Cardiac septum (tissue), 1 donor: ENCODE data around the gene DDX39B. TPM values are rescaled to one million over a fixed set of nuclear protein-coding genes. Genes with fewer than 3 reads are reported as not detected.
A peak's percentile ranks its signal among the peaks of the same experiment; 100 is the strongest.
"Not testable (repeated sequence)": the region's sequence is repeated elsewhere in the genome, so short reads cannot be mapped to it uniquely, and the experiment has no call there.

Experiments
- DNase-seq: peaks from one replicate; pipeline ENCODE4 v3.0.0-alpha.2; 2020; ENCODE audit warnings: low spot score
- intact Hi-C: fragments of 100-400 bp; cut with DNase I; formaldehyde crosslinking; loops from one replicate; pipeline ENCODE4 v1.14.0; 2022
- total RNA-seq: library from RNA; stranded (reverse); fragmentation: NEBNext Ultra II Directional; extraction: Animal tissue kit (Norgen Biotek cat#: 25700); gene quantifications from one replicate; pipeline ENCODE4 v1.2.1, GENCODE V29; 2021
- donor health status: DM: no; HTN: no; CAD: no.

The DDX39B gene
- total RNA-seq, 1 donor from 2014 or later, result 201 TPM

DNA sequence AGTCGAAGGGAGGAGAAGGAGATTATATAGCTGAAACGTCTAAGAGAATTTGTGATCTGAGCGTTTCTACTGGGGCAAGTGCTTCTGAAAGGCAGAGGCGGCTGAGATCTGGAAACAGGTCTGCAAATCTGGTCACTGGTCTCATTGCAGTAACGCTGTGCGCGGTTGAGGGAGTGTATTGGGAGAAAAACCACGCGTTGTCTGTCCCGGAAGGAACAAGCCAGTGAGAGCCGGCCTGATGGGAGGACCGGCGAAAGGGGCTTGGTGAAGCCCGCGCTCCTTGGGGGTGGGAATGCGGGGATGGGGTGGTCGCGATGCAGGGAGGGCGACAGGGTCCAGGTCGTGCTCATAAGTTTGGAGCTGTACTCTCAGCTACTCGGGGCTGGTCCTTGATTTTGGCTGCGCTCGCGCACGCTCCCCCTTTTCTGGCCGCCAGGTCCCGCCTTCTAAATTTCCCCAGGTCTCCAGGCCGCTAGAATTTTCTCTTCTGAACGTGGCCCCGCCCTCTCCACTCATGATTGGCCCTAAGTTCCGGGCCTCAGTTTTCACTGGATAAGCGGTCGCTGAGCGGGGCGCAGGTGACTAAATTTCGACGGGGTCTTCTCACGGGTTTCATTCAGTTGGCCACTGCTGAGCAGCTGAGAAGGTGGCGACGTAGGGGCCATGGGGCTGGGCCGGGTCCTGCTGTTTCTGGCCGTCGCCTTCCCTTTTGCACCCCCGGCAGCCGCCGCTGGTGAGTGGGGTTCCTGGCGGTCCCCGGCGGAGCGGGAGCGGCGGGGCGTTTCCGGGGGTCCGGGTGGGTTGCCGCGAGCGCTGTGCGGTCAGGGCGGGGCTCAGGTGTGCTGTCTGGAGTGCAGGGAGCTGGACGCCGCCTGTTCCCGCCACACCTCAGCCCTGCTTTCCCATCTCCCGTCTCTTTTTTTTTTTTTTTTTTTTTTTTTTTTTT lies 44.0 kb downstream of the DDX39B start, which contains the start of gene MICB:
Gene MICB, plus strand, starts transcription at position 615 of the 946 bp plus-strand sequence. Its CDS starts 49 bp downstream, at position 664.
- DNase-seq, result peak; percentile 93
- intact Hi-C loops, result loop anchor here (5.0 kb wide), 1 partner anchor 99 kb away; no protein-coding TSS in a partner anchor

DNA sequence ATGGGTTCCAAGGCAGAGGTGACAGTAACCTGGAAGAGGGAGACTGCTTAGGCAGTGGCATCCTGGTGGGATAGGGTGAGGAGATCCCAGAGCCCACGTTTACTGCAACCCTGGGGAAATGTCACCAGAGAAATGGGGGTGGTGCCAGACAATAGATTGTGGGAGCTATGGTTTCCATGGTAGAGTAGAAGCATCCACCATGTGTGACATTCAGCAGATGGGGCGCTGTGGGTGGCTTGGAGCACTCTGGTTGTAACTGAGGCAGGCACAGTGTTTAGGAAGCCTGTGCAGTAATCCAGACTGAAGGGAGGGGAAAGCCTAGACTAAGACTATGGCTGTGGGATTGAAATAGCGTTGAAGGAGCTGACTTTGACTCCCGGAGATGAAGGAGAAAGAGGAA lies 45.0 kb downstream of the DDX39B start:
- not testable (repeated sequence) for DNase-seq
- intact Hi-C loops, result loop anchor here (5.0 kb wide), 1 partner anchor 100 kb away; no protein-coding TSS in a partner anchor

DNA sequence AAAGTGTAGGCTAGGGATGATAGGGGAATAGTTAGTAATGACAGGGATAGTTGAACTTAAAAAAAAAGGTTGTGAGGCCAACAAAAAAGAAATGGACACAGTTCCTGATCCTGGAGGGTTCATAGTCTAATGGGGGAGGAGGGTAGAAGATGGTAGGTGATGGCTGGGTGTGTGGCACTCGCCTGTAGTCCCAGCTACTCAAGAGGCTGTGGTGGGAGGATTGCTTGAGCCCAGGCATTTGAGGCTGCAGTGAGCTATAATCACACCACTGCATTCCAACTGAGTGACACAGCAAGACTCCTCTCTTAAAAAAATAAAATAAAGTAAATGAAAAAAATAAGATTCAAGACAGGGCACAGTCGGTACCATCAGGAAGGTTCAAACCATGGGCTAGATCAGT lies 46.2 kb downstream of the DDX39B start:
- DNase-seq, result no peak
- intact Hi-C loops, result loop anchor here (5.0 kb wide), 1 partner anchor 102 kb away; no protein-coding TSS in a partner anchor

DNA sequence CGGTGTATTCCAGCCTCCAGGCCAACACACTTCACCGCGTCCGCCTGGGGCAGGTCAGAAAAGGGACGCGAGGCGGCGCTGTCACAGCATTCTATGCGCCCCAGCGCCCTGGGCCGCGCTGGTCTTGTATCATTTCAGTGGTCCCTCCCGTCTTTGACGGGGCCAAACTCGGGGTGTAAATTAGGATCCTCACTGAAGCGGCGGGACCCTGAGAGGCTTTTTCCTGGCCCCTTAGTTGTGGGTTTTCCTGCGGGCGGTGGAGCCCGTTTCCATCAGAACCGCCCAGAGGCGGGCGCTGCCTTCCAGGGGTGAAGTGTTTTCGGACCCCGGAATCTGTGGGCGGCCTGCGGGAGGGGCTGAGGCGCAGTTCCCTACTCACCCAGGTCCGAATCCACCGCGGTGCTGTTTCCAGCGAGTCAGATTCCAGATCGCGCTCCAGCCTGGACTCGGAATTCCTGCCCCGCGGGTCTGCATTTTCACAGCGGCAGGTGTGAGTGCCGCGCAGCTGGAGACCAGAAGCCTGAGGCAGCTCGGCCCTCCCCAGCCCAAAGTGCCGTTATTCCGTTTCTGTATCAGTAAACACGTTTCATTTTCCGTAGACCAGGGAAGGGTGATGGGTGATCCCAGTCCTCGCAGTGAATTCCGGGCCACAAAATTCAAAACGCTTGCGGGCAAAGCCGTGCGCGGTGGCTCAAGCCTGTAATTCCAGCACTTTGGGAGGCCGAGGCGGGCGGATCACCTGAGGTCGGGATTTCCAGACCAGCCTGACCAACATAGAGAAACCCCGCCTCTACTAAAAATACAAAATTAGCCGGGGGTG lies 47.7 kb downstream of the DDX39B start:
- peak; percentile 94 for DNase-seq
- intact Hi-C loops, result loop anchor here (2.0 kb wide), 1 partner anchor 49 kb away; the partner anchor contains the start of gene DDX39B

DNA sequence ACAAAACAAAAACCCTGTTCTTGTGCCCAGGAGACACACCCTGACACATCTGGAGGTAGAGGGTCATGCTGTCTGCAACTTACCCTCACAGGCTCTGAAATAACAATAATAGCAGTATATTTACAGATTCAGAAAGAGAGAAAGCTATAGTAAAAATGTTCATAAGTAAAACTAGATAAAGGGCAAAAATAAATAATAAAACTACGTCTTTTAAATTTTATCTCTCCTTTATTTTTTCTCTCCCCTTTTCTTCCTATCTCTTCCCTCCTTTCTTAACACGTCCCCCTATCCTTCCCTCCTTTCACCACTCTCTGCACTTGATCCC lies 48.3 kb downstream of the DDX39B start:
- intact Hi-C loops, result loop anchor here (2.0 kb wide), 1 partner anchor 49 kb away; the partner anchor contains the start of gene DDX39B
- DNase-seq, result not testable (repeated sequence)

- intact Hi-C loops, result no loop called here
- DNase-seq, result no peak
Measured at GRCh38 chr6:31490115-31490873, 51.5 kb downstream of the DDX39B start.

DNA sequence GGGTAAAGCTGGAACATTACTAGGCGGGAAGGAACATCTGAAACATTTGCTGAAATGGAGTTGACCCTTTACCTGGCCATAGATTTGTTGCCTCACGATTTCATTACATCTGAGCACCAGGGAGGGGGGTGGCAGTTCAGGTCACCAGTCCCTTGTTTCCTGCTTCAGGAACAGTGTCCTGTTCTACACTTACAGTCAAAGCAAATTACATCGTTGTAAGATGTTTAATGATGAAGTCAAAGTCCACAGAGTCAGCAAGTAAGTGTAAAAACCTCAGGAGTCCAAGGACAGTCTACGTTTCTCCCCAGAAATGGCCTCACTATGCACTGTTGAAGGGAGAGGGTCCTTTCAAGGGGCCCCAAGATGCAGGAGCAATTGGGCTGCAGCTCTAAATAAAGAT lies 52.7 kb downstream of the DDX39B start:
- intact Hi-C loops, result loop anchor here (5.0 kb wide), 1 partner anchor 97 kb away; no protein-coding TSS in a partner anchor
- no peak for DNase-seq

GRCh38 chr6:31487674-31488073 lies 54.1 kb downstream of the DDX39B start:
- DNase-seq, result not testable (repeated sequence)
- intact Hi-C loops, result loop anchor here (5.0 kb wide), 1 partner anchor 95 kb away; no protein-coding TSS in a partner anchor

- intact Hi-C loops, result loop anchor here (5.0 kb wide), 1 partner anchor 94 kb away; no protein-coding TSS in a partner anchor
- not testable (repeated sequence) for DNase-seq
Measured at GRCh38 chr6:31486065-31486837, 55.6 kb downstream of the DDX39B start.

DNA sequence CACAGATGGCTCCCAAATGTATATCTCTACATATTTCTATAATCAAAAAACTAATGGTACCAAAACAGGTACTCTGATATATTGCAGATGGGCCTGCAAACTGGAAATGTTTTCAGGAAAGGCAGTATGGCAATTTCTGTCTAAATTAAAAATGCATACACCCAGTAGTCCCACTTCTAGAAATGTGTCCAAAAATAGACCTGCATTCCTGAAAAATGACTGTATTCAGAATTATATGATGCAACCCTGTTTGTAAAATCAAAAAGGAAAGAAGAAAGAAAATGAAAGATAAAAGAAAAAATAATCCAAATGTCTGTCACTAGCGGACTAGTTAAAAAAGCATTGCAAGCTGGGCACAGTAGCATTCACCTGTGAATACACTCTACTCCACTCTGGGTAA lies 56.7 kb downstream of the DDX39B start:
- intact Hi-C loops, result loop anchor here (5.0 kb wide), 1 partner anchor 93 kb away; no protein-coding TSS in a partner anchor
- no peak for DNase-seq

DNA sequence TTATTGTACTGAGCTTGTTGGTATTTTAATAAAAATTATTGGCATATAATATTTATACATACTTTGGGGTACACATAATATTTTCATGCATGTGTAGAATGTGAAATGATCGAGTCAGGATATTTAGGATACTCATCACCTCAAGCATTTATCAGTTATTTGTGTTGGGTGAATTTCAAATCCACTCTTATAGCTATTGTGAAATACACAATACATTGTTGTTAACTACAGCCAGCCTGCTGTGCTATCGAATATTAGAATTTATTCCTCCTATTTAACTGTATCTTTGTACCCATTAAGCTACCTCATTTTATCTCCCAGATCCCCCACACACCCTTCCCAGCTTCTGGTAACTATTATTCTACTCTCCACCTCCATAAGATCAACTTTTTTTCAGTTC lies 58.4 kb downstream of the DDX39B start:
- DNase-seq, result no peak
- intact Hi-C loops, result no loop called here

DNA sequence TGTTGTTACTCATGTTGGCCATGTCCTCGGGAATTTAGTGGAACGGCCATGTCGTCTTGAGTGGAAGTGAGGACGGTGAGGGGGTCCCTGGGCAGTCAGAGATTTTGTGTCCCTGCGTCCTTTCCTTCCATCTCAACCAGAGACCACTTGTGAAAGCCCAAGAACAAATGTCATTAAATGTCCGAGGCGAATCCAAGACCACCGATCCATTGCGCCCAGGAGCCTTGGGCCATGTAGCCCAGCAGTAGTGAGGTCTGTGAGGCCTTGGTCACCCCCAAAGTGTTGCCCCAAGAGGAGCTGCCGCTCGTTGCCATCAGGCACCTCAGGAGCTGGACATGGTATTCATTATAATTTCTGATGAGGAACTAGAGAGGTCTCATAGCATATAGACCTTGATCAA lies 61.2 kb downstream of the DDX39B start:
- intact Hi-C loops, result no loop called here
- DNase-seq, result no peak

Other genes with a start within 250 kb of the DDX39B start
- gene HLA-B, start 184.8 kb downstream of the DDX39B start, total RNA-seq, result 409 TPM
- gene MICA, start 138.4 kb downstream of the DDX39B start, total RNA-seq, result 12.7 TPM
- gene MICB, start 43.9 kb downstream of the DDX39B start, total RNA-seq, result 1.9 TPM
- not detected for gene MCCD1, start 13.0 kb downstream of the DDX39B start, total RNA-seq
- gene ATP6V1G2, start 4.6 kb upstream of the DDX39B start, total RNA-seq, result 2.6 TPM
- gene NFKBIL1, start 5.6 kb upstream of the DDX39B start, total RNA-seq, result 9.5 TPM
- not detected for gene LTA, start 30.3 kb upstream of the DDX39B start, total RNA-seq
- gene TNF, start 33.6 kb upstream of the DDX39B start, total RNA-seq, result 0.38 TPM
- gene LTB, start 40.4 kb upstream of the DDX39B start, total RNA-seq, result 0.86 TPM
- gene LST1, start 44.3 kb upstream of the DDX39B start, total RNA-seq, result 5.4 TPM
- gene NCR3, start 51.0 kb upstream of the DDX39B start, total RNA-seq, result not detected
- 10.3 TPM for gene AIF1, start 73.2 kb upstream of the DDX39B start, total RNA-seq
- gene PRRC2A, start 78.7 kb upstream of the DDX39B start, total RNA-seq, result 125 TPM
- gene BAG6, start 110.7 kb upstream of the DDX39B start, total RNA-seq, result 270 TPM
- 1.4 TPM for gene APOM, start 113.9 kb upstream of the DDX39B start, total RNA-seq
- gene C6orf47, start 118.8 kb upstream of the DDX39B start, total RNA-seq, result 17.7 TPM
- gene GPANK1, start 123.0 kb upstream of the DDX39B start, total RNA-seq, result 13.6 TPM
- 96.3 TPM for gene CSNK2B, start 124.1 kb upstream of the DDX39B start, total RNA-seq
- 6.5 TPM for gene LY6G5B, start 128.0 kb upstream of the DDX39B start, total RNA-seq
- gene LY6G5C, start 139.1 kb upstream of the DDX39B start, total RNA-seq, result 2.9 TPM
- gene ABHD16A, start 161.3 kb upstream of the DDX39B start, total RNA-seq, result 26.9 TPM
- not detected for gene LY6G6F, start 164.9 kb upstream of the DDX39B start, total RNA-seq
- gene LY6G6D, start 173.3 kb upstream of the DDX39B start, total RNA-seq, result not detected
- gene LY6G6C, start 179.7 kb upstream of the DDX39B start, total RNA-seq, result not detected
- gene MPIG6B, start 181.4 kb upstream of the DDX39B start, total RNA-seq, result 0.24 TPM
- gene DDAH2, start 187.3 kb upstream of the DDX39B start, total RNA-seq, result 69.9 TPM
- 131 TPM for gene CLIC1, start 194.5 kb upstream of the DDX39B start, total RNA-seq
- gene MSH5, start 198.0 kb upstream of the DDX39B start, total RNA-seq, result 1.7 TPM
- gene SAPCD1, start 220.7 kb upstream of the DDX39B start, total RNA-seq, result 0.86 TPM
- 21.5 TPM for gene VWA7, start 235.3 kb upstream of the DDX39B start, total RNA-seq